NCI-H1436 treated with DMSO at 0.1 percent for 48 hours (cell line): ENCODE results near the gene IDI1.

Experiments used
- DNase-seq: peaks from one replicate; lab custom pipeline; 2025; lab: John Stamatoyannopoulos, UW

Gene IDI1

DNA sequence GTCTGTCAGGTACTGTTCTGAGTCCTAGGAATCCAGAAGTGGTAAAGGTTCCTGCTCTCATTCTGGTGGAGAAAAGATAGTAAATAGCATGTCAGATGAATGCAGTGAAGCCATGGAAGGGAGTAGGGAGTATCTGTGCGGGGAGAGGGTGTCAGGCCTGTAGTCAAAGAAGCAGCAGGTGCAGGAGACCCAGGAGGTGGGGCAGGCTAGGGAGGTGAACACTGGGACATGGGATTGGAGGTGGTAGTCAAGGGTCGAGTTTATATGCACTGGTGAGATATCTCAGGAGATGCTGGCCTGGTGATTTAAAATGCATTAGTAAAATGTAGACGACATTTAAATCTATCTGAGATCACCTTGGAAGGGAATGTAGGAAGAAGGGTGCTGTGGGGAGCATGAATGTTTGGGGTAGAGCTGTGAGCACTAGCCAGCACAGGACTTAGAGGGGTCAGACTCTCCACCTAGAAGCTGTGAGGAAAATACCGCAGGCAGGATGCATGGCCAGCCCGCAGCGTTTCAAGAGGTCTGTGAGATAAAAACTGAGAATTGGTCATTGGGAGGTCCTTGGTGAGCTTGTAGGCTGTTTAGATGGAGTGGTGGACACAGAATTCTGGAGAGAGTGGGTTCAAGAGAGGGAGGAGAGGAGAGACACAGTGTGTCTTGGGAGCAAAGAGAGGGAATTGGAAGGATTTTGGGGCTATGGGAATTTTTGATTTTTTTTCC, 53.9 kb downstream of the IDI1 start:
- DNase-seq = no peak

DNA sequence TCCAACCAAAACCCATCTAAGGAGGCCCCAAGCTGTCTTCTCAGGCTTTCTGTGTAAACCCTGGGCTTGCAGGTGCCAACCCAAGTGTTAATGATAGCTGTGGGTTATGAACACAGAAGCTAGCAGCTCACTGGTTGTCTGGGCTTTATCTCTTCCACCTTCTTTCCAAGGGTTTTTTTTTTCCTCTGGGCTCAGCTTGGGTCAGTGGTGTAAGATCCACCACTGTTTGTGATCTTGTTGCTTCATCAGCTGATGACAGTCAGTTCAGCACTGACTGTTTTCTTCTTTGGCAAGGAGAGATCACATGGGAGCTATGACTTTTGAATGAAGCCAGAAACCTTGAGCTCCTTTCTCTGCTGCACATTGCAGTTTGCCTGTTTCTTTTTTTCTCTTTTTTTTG, 56.0 kb downstream of the IDI1 start:
- no peak for DNase-seq

DNA sequence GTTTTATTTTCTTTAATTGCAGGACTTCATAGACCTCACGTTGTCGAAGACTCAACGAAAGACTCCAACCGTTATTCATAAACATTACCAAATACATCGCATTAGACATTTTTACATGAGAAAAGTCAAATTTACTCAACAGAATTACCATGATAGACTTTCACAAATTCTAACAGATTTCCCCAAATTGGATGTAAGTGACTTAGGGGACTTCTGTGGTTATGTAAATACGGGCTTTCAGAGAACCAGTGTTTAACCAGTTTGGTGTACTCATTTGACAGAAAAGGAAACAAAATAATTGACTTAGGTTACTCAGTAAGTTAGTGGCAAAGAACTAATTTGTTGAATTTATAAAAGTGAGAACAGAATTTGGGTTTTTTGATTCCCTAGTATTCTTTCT, 56.5 kb downstream of the IDI1 start:
- DNase-seq = no peak

- no peak for DNase-seq
These were observed 58.1 kb downstream of the IDI1 start for GRCh38 chr10:990808-991207.
